ENCODE results near the gene OR2A25.

OR2A25 gene

DNA sequence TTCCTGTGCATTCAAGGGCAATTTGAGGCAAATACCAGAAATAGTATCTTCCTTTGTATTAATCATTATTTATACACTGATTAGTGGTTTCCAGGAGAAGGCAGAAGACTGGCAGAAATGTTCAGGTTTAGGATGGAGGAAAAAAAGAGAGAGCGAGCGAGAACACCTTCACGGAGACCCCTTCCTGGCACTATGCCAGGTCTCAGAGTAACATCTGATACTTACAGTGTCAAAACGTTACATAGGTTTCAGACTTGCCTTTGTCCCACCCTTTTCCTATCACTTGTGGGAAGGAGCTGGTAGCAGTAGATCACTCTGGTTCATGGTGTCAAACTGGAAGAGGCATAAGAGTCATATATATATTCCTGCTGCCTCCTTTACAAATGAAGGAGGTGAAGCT lies 17.1 kb downstream of the OR2A25 start:
- TF ChIP-seq CTCF (IDR thresholded peaks at IDR 0.05; ENCODE audit: poor library complexity, severe bottlenecking), result no peak
- no peak for DNase-seq (ENCODE audit: low spot score)
- Histone ChIP-seq H3K36me3 (ENCODE audit: low read depth) (no peaks in the 10 kb centered on the region), H3K27ac (ENCODE audit: poor library complexity, severe bottlenecking) (no peak overlapping the region), H3K27me3 (ENCODE audit: insufficient read depth, poor library complexity, severe bottlenecking) (no peaks in the 10 kb centered on the region), H3K9me3 (ENCODE audit: severe bottlenecking) (no peaks in the 10 kb centered on the region), H3K4me3 (ENCODE audit: severe bottlenecking) (no peak overlapping the region), H3K4me1 (ENCODE audit: insufficient read depth, poor library complexity, severe bottlenecking) (no peaks in the 10 kb centered on the region)
- ATAC-seq (ENCODE audit: low read depth), result no peak

GRCh38 chr7:144087230-144087629 lies 17.6 kb downstream of the OR2A25 start:
- ATAC-seq (ENCODE audit: low read depth) (no peak), DNase-seq (ENCODE audit: low spot score) (no peak)
- Histone ChIP-seq H3K9me3 (ENCODE audit: severe bottlenecking) (no peaks in the 10 kb centered on the region), H3K4me1 (ENCODE audit: insufficient read depth, poor library complexity, severe bottlenecking) (no peaks in the 10 kb centered on the region), H3K27ac (ENCODE audit: poor library complexity, severe bottlenecking) (no peak overlapping the region), H3K27me3 (ENCODE audit: insufficient read depth, poor library complexity, severe bottlenecking) (no peaks in the 10 kb centered on the region), H3K36me3 (ENCODE audit: low read depth) (no peaks in the 10 kb centered on the region), H3K4me3 (ENCODE audit: severe bottlenecking) (no peak overlapping the region)
- TF ChIP-seq CTCF (IDR thresholded peaks at IDR 0.05; ENCODE audit: poor library complexity, severe bottlenecking), result no peak

DNA sequence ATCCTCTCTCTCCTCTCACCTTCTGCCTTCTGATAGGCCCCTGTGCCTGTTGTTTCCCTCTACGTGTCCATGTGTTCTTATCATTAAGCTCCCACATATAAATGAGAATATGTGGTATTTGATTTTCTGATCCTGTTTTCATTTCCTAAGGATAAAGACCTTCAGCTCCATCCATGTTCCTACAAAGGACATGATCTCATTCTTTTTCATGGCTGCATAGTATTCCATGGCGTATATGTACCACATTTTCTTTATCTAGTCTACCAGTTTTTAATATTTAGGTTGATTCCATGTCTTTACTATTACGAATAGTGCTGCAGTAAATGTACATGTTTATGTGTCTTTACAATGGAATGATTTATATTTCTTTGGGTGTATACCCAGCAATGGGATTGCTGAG lies 21.1 kb downstream of the OR2A25 start:
- TF ChIP-seq CTCF (IDR thresholded peaks at IDR 0.05; ENCODE audit: poor library complexity, severe bottlenecking), result no peak
- H3K9me3 ChIP-seq (ENCODE audit: severe bottlenecking), result no peaks in the 10 kb centered on the region
- ATAC-seq (ENCODE audit: low read depth), result no peak
- no peaks in the 10 kb centered on the region for H3K27me3 ChIP-seq (ENCODE audit: insufficient read depth, poor library complexity, severe bottlenecking)
- DNase-seq (ENCODE audit: low spot score), result no peak
- no peak overlapping the region for H3K27ac ChIP-seq (ENCODE audit: poor library complexity, severe bottlenecking)
- no peaks in the 10 kb centered on the region for H3K36me3 ChIP-seq (ENCODE audit: low read depth)
- no peak overlapping the region for H3K4me3 ChIP-seq (ENCODE audit: severe bottlenecking)
- no peaks in the 10 kb centered on the region for H3K4me1 ChIP-seq (ENCODE audit: insufficient read depth, poor library complexity, severe bottlenecking)

DNA sequence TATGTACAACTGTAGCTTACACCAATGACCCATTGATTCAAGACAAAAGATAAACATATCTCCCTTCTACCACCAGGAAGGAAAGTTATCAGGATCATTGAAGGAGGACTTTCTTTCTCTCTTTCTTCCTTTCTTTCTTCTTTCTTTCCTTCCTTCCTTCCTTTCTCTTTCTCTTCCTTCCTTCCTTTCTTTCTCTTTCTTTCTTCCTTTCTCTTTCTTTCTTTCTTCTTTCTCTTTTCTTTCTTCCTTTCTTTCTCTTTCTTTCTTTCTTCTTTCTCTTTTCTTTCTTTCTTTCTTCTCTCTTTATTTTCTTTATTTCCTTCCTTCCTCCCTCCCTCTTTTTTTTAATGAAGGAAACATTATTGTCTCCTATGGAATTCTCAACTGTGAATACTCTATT lies 29.2 kb downstream of the OR2A25 start:
- Histone ChIP-seq H3K36me3 (ENCODE audit: low read depth) (no peaks in the 10 kb centered on the region), H3K4me1 (ENCODE audit: insufficient read depth, poor library complexity, severe bottlenecking) (no peaks in the 10 kb centered on the region), H3K27me3 (ENCODE audit: insufficient read depth, poor library complexity, severe bottlenecking) (peaks cover 5% of the 10 kb centered on the region), H3K9me3 (ENCODE audit: severe bottlenecking) (no peaks in the 10 kb centered on the region), H3K4me3 (ENCODE audit: severe bottlenecking) (no peak overlapping the region), H3K27ac (ENCODE audit: poor library complexity, severe bottlenecking) (no peak overlapping the region)
- no peak for DNase-seq (ENCODE audit: low spot score)
- no peak for TF ChIP-seq CTCF (IDR thresholded peaks at IDR 0.05; ENCODE audit: poor library complexity, severe bottlenecking)
- ATAC-seq (ENCODE audit: low read depth), result no peak

GRCh38 chr7:144100607-144101006 lies 31.0 kb downstream of the OR2A25 start:
- peaks cover 5% of the 10 kb centered on the region for H3K27me3 ChIP-seq (ENCODE audit: insufficient read depth, poor library complexity, severe bottlenecking)
- no peaks in the 10 kb centered on the region for H3K4me1 ChIP-seq (ENCODE audit: insufficient read depth, poor library complexity, severe bottlenecking)
- no peaks in the 10 kb centered on the region for H3K9me3 ChIP-seq (ENCODE audit: severe bottlenecking)
- H3K27ac ChIP-seq (ENCODE audit: poor library complexity, severe bottlenecking), result no peak overlapping the region
- no peak for TF ChIP-seq CTCF (IDR thresholded peaks at IDR 0.05; ENCODE audit: poor library complexity, severe bottlenecking)
- H3K4me3 ChIP-seq (ENCODE audit: severe bottlenecking), result no peak overlapping the region
- no peak for ATAC-seq (ENCODE audit: low read depth)
- H3K36me3 ChIP-seq (ENCODE audit: low read depth), result no peaks in the 10 kb centered on the region
- no peak for DNase-seq (ENCODE audit: low spot score)
